ENCODE results near the gene IL34.

The IL34 gene

GRCh38 chr16:70674221-70675014 lies 28.1 kb downstream of the IL34 start:
- no peak overlapping the region for H3K27ac ChIP-seq
- H3K4me3 ChIP-seq (ENCODE audit: low read depth in 1 of 2, low read length in 1 of 2) = no peak overlapping the region
- H3K4me1 ChIP-seq (ENCODE audit: control insufficient read depth in 1 of 2, insufficient read depth in 1 of 2, low read depth in 1 of 2, low read length in 1 of 2) = no peaks in the 10 kb centered on the region

GRCh38 chr16:70675851-70676513 lies 29.6 kb downstream of the IL34 start:
- Histone ChIP-seq H3K36me3 (no peaks in the 10 kb centered on the region), H3K27ac (no peak overlapping the region)
- no peak for TF ChIP-seq CTCF (IDR thresholded peaks at IDR 0.05)

More at GRCh38 chr16:70674221-70675014, 28.1 kb downstream of the IL34 start:
- TF ChIP-seq CTCF (IDR thresholded peaks at IDR 0.05) = no peak
- H3K36me3 ChIP-seq = no peaks in the 10 kb centered on the region
- H3K27me3 ChIP-seq = no peaks in the 10 kb centered on the region
- no peaks in the 10 kb centered on the region for H3K9me3 ChIP-seq

GRCh38 chr16:70676675-70677498 lies 30.5 kb downstream of the IL34 start:
- no peaks in the 10 kb centered on the region for H3K36me3 ChIP-seq
- no peaks in the 10 kb centered on the region for H3K9me3 ChIP-seq
- no peak overlapping the region for H3K27ac ChIP-seq
- no peak overlapping the region for H3K4me3 ChIP-seq (ENCODE audit: low read depth in 1 of 2, low read length in 1 of 2)
- H3K4me1 ChIP-seq (ENCODE audit: control insufficient read depth in 1 of 2, insufficient read depth in 1 of 2, low read depth in 1 of 2, low read length in 1 of 2) = no peaks in the 10 kb centered on the region
- TF ChIP-seq CTCF (IDR thresholded peaks at IDR 0.05) = no peak
- H3K27me3 ChIP-seq = no peaks in the 10 kb centered on the region

More at GRCh38 chr16:70675851-70676513, 29.6 kb downstream of the IL34 start:
- Histone ChIP-seq H3K4me1 (ENCODE audit: control insufficient read depth in 1 of 2, insufficient read depth in 1 of 2, low read depth in 1 of 2, low read length in 1 of 2) (no peaks in the 10 kb centered on the region), H3K9me3 (no peaks in the 10 kb centered on the region), H3K4me3 (ENCODE audit: low read depth in 1 of 2, low read length in 1 of 2) (no peak overlapping the region), H3K27me3 (no peaks in the 10 kb centered on the region)

GRCh38 chr16:70677499-70678120 lies 31.3 kb downstream of the IL34 start:
- Histone ChIP-seq H3K36me3 (no peaks in the 10 kb centered on the region), H3K27ac (no peak overlapping the region), H3K27me3 (no peaks in the 10 kb centered on the region), H3K4me3 (ENCODE audit: low read depth in 1 of 2, low read length in 1 of 2) (no peak overlapping the region), H3K9me3 (no peaks in the 10 kb centered on the region), H3K4me1 (ENCODE audit: control insufficient read depth in 1 of 2, insufficient read depth in 1 of 2, low read depth in 1 of 2, low read length in 1 of 2) (no peaks in the 10 kb centered on the region)
- no peak for TF ChIP-seq CTCF (IDR thresholded peaks at IDR 0.05)
